Heart right ventricle (tissue), 16 donors: Measurements from ENCODE around the gene UXS1. TPM values are rescaled to one million over a fixed set of nuclear protein-coding genes. Genes with fewer than 3 reads are reported as not detected.

Experiments
- ATAC-seq, 8 donors: fragments of 200-7000 bp; cut with Tn5 transposase; one replicate each; pipeline ENCODE4 v1.9.1; 2020; ENCODE audit warnings: mild to moderate bottlenecking in 8 of 8, moderate library complexity in 8 of 8, moderate number of reproducible peaks in 1 of 8
- DNase-seq, 2 donors: peaks; one replicate each; pipeline ENCODE4 v3.0.0-alpha.2; 2020
- H3K27ac ChIP-seq, 10 donors: fragments of 200-600 bp; sonication (generic) in 2 of 10; one replicate each; pipeline versions ENCODE4 v1.5.0 to v1.8.0; 2020 to 2022; ENCODE audit warnings: mild to moderate bottlenecking in 3 of 10
- H3K27me3 ChIP-seq, 7 donors: fragments of 200-600 bp; one replicate each; pipeline ENCODE4 v1.8.0; 2021 to 2022; ENCODE audit warnings: mild to moderate bottlenecking in 2 of 7
- H3K36me3 ChIP-seq, 9 donors: fragments of 200-600 bp; sonication (generic) in 1 of 9; one replicate each; pipeline versions ENCODE4 v1.5.0 to v1.8.0; 2020 to 2022; ENCODE audit warnings: mild to moderate bottlenecking in 2 of 9
- H3K4me1 ChIP-seq, 9 donors: fragments of 200-600 bp; sonication (generic) in 1 of 9; one replicate each; pipeline versions ENCODE4 v1.5.0 to v1.8.0; 2020 to 2022; ENCODE audit warnings: mild to moderate bottlenecking in 4 of 9
- H3K4me3 ChIP-seq, 10 donors: fragments of 200-600 bp; sonication (generic) in 2 of 10; one replicate each; pipeline versions ENCODE4 v1.5.0 to v1.8.0; 2020 to 2022; ENCODE audit warnings: mild to moderate bottlenecking in 7 of 10, moderate library complexity in 2 of 10
- H3K9me3 ChIP-seq, 11 donors: fragments of 200-600 bp in 10 of 11; sonication (generic) in 2 of 11; one replicate each; pipeline versions ENCODE4 v1.5.0 to v1.8.0; 2013 to 2022; ENCODE audit warnings: mild to moderate bottlenecking in 2 of 11, control low read depth in 1 of 11, moderate library complexity in 1 of 11
- WGBS, 2 donors: extraction: QIAGEN DNeasy Blood & Tissue Kit; methylation state at CpG; one replicate each; pipeline ENCODE4 v1.1.7; 2013; ENCODE audit warnings: inconsistent platforms in 1 of 2; 5-methylcytosine and 5-hydroxymethylcytosine counted together
- intact Hi-C, 10 donors: fragments of 100-400 bp; cut with DNase I; formaldehyde crosslinking; loops; one replicate each; pipeline versions ENCODE4 v1.11.1 to v1.14.2; 2022
- polyA plus RNA-seq, 2 donors: library from polyadenylated mRNA; stranded (reverse); fragments of 200-250 nt; gene quantifications; one replicate each; pipeline ENCODE4 v1.2.3, GENCODE V29; 2013
- total RNA-seq, 10 donors: library from RNA; stranded (reverse); fragmentation: NEBNext Ultra II Directional in 3 of 10; extraction: Animal tissue kit (Norgen Biotek cat#: 25700) in 3 of 10; gene quantifications; one replicate each; pipeline versions ENCODE4 v1.2.1 to v1.2.4, GENCODE V29; 2021 to 2023
- TF ChIP-seq, protein P1 (sequence below), 9 donors: fragments of 200-600 bp; sonication (generic) in 2 of 9; IDR thresholded peaks; one replicate each; pipeline versions ENCODE4 v1.5.0 to v1.8.0; 2021 to 2022; ENCODE audit warnings: antibody characterized with exemption in 9 of 9, mild to moderate bottlenecking in 5 of 9, moderate library complexity in 1 of 9
- donor health status: Arrhythmogenic right ventricular cardiomyopathy.
- donor health status: ischemic (EF 13 %, LVEDD 7.1; RV severe dilation, severe dysfunction).
- donor health status: healthy with polysubstance abuse.
- donor health status: DM: no; HTN: yes; CAD: no.
- donor health status: DM: no; HTN: no; CAD: no.
- donor health status: ischemic (EF 25% LVEDD 6.9; RV normal size, moderate dysfunction).
- donor health status: ischemic (EF 25% LVEDD 5.7; RV mildly dilated, moderate dysfunction).
- donor health status: healthy.
- donor health status: DM: yes; HTN: yes; CAD: no.
- donor health status: Ischemic cardiomyopathy.
- donor health status: ischemic (EF 35%, LVEDD 5.7; RV mildly dilated, moderate dysfunction).
- donor health status: nonischemic (EF 11% LVEDD 7.7; RV severe dilation, severe dysfunction).
- donor health status: DM: yes; HTN: yes; CAD: no.
- donor health status: PGD.
- donor health status: ischemic (EF 29% LVEDD 5.4; RV normal size, mild dysfunction).
- donor health status: nonischemic (EF 23%, LVEDD 6.1; RV moderate dilation, normal function).

The UXS1 gene
- total and polyA plus RNA-seq, 12 donors: 7.1 to 35.0 (median 25.1) TPM

DNA sequence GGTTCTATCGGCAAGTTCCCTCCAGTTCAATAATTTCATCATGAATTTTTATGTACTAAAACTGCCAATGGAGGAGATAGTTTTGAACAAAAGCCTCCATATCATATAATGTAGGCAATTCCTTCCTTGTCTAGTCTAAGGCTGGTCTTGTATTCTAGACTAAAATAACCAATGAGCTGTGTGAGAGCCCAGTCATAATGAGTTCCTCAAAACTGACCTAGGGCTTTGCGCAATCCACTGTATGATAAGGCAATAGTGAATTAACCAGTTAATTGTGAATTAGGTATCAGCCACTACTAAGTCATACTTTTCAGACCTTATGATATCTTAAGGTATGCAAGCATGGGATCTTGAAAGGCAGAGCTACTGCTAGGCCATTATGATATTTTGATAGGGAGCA lies 7.6 kb upstream of the UXS1 start:
- Histone ChIP-seq H3K36me3 (no peaks in the 10 kb centered on the region), H3K4me3 (no peak overlapping the region), H3K4me1 (no peaks in the 10 kb centered on the region), H3K27me3 (no peaks in the 10 kb centered on the region), H3K27ac (no peak overlapping the region), H3K9me3 (no peaks in the 10 kb centered on the region)
- intact Hi-C loops: no loop called here
- WGBS, 2 donors: 89 to 93% methylated on average over 2 of the region's 2 CpGs
- TF ChIP-seq, protein P1, sequence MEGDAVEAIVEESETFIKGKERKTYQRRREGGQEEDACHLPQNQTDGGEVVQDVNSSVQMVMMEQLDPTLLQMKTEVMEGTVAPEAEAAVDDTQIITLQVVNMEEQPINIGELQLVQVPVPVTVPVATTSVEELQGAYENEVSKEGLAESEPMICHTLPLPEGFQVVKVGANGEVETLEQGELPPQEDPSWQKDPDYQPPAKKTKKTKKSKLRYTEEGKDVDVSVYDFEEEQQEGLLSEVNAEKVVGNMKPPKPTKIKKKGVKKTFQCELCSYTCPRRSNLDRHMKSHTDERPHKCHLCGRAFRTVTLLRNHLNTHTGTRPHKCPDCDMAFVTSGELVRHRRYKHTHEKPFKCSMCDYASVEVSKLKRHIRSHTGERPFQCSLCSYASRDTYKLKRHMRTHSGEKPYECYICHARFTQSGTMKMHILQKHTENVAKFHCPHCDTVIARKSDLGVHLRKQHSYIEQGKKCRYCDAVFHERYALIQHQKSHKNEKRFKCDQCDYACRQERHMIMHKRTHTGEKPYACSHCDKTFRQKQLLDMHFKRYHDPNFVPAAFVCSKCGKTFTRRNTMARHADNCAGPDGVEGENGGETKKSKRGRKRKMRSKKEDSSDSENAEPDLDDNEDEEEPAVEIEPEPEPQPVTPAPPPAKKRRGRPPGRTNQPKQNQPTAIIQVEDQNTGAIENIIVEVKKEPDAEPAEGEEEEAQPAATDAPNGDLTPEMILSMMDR (IDR thresholded peaks at IDR 0.05): no peak
- ATAC-seq (no peak), DNase-seq (no peak)

DNA sequence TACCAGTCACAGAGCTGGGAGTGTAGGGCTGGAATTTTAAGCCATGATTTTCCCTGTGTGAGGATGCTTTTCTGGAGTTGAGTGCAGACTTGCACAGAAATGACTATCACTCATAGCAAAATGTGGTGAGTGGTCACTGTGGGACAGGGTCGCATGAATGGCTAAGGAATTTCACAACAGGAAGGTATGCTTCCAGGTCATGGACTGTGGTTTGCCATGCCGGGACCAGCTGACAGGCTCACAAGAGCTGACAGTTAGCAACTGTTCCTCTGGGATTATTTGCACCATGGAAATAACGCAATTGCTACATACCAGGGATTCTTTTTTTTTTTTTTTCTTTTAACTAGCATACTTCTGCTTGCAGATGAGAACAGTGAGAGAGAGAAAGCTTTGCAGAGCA lies 3.8 kb upstream of the UXS1 start:
- DNase-seq (no peak), ATAC-seq (no peak)
- TF ChIP-seq, protein P1 (IDR thresholded peaks at IDR 0.05): no peak
- H3K27me3 ChIP-seq: no peaks in the 10 kb centered on the region
- intact Hi-C loops: loop anchor here in 2 of 10 donors (5.0 to 10.0 kb wide), 2 partner anchors 83 to 91 kb away; no protein-coding TSS in a partner anchor
- WGBS, 2 donors: 17 to 21% methylated on average over 3 of the region's 3 CpGs
- no peaks in the 10 kb centered on the region for H3K36me3 ChIP-seq
- no peaks in the 10 kb centered on the region for H3K9me3 ChIP-seq
- H3K4me3 ChIP-seq: no peak overlapping the region
- H3K27ac ChIP-seq: no peak overlapping the region
- H3K4me1 ChIP-seq: peaks cover 2 to 14% (median 12%) of the 10 kb centered on the region in 9 donors

DNA sequence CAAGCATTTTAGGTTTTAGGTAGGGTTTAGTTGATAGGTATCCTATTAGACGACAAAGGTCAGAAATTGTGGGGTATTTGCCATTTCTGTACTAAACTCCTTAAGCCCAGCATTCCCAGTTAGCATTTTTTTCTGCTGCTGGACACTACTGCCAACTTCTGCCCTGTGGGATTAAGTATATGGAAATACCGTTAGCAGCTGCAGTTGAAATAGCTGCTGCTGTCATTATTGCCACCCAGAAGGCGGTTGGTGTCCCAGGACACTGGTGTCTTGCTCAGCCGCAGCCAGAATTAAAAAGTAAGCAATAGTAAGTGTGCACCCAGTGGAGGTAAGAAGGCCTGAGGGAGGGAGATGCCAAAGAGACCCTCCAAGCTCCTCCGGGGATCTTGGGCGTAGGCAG lies 1.9 kb upstream of the UXS1 start:
- DNase-seq: no peak
- H3K4me1 ChIP-seq: peaks cover 2 to 31% (median 17%) of the 10 kb centered on the region in 9 donors
- TF ChIP-seq, protein P1 (IDR thresholded peaks at IDR 0.05): no peak
- H3K27ac ChIP-seq: no peak overlapping the region
- intact Hi-C loops: loop anchor here in 2 of 10 donors (5.0 to 10.0 kb wide), 2 partner anchors 81 to 89 kb away; no protein-coding TSS in a partner anchor
- no peak overlapping the region for H3K4me3 ChIP-seq
- 77 to 79% methylated on average over 6 of the region's 6 CpGs for WGBS, 2 donors
- no peaks in the 10 kb centered on the region for H3K36me3 ChIP-seq
- ATAC-seq: no peak
- H3K9me3 ChIP-seq: no peaks in the 10 kb centered on the region
- H3K27me3 ChIP-seq: no peaks in the 10 kb centered on the region

DNA sequence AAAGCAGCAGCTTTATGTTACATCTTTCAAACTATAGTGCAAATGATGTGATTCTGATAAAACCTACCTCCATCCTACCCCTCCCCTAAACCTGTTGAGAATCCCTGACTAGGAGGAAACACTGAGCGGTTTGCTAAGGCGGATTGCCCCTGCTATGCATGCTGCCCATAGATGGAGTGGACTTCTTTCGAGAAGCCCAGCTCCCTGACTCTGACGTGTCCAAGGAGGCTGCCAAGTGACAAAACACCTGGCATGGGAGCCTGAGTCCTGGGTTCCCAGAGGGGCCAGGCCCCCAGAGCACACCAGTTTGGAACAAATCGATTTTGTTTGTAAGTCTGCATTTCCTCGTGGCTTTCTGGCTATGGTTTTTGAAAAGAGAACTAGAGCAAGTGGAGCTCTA lies 1.4 kb upstream of the UXS1 start:
- TF ChIP-seq, protein P1 (IDR thresholded peaks at IDR 0.05): no peak
- 89 to 95% methylated on average over 6 of the region's 6 CpGs for WGBS, 2 donors
- Histone ChIP-seq H3K4me3 (peak overlapping the region in 1 of 10 donors; percentile 86), H3K36me3 (no peaks in the 10 kb centered on the region), H3K4me1 (peaks cover 2 to 34% (median 17%) of the 10 kb centered on the region in 9 donors), H3K27ac (no peak overlapping the region), H3K9me3 (no peaks in the 10 kb centered on the region), H3K27me3 (no peaks in the 10 kb centered on the region)
- ATAC-seq (no peak), DNase-seq (no peak)
- intact Hi-C loops: loop anchor here in 2 of 10 donors (5.0 to 10.0 kb wide), 2 partner anchors 81 to 88 kb away; no protein-coding TSS in a partner anchor
